MM.1S (cell line): ENCODE data around the gene LTO1.

ENCODE experiments used
- DNase-seq: peaks from one replicate; pipeline ENCODE4 v3.0.0-alpha.2; 2015
- H2AFZ ChIP-seq: fragments of 300-600 bp; sonication (generic); 2 replicates; pipeline ENCODE4 v1.6.0; 2016; ENCODE audit warnings: antibody characterized with exemption, low read length
- H3F3A ChIP-seq: fragments of 300-600 bp; sonication (generic); 2 replicates; pipeline ENCODE4 v1.6.1; 2016; ENCODE audit warnings: mild to moderate bottlenecking, antibody characterized with exemption, low read length, moderate library complexity, mixed read lengths; ENCODE audit not compliant: insufficient read depth
- H3K27ac ChIP-seq: fragments of 300-600 bp; sonication (generic); 2 replicates; pipeline ENCODE4 v1.5.1; 2016; ENCODE audit warnings: mild to moderate bottlenecking, low read length
- H3K27me3 ChIP-seq: fragments of 300-600 bp; sonication (generic); replicated peaks from 2 replicates; pipeline ENCODE4 v1.6.0; 2016; ENCODE audit warnings: low read length; ENCODE audit not compliant: insufficient read depth
- H3K36me3 ChIP-seq: fragments of 300-600 bp; sonication (generic); replicated peaks from 2 replicates; pipeline ENCODE4 v1.6.1; 2016; ENCODE audit warnings: mild to moderate bottlenecking, low read length, mixed read lengths; ENCODE audit not compliant: insufficient read depth
- H3K4me1 ChIP-seq: fragments of 300-600 bp; sonication (generic); 2 replicates; pipeline ENCODE4 v1.6.1; 2016; ENCODE audit warnings: low read length, mixed read lengths
- H3K4me2 ChIP-seq: fragments of 300-600 bp; sonication (generic); 2 replicates; pipeline ENCODE4 v1.6.0; 2016; ENCODE audit warnings: low read depth, low read length
- H3K4me3 ChIP-seq: fragments of 300-600 bp; sonication (generic); 2 replicates; pipeline ENCODE4 v1.5.1; 2016; ENCODE audit warnings: low read length, mixed read lengths
- H3K79me2 ChIP-seq: fragments of 300-600 bp; sonication (generic); 2 replicates; pipeline ENCODE4 v1.6.1; 2016; ENCODE audit warnings: mixed run types, low read length, mixed read lengths
- H3K9ac ChIP-seq: fragments of 300-600 bp; sonication (generic); 2 replicates; pipeline ENCODE4 v1.6.1; 2016; ENCODE audit warnings: low read length, mixed read lengths
- H3K9me2 ChIP-seq: fragments of 300-600 bp; sonication (generic); replicated peaks from 2 replicates; pipeline ENCODE4 v1.6.1; 2016; ENCODE audit warnings: mild to moderate bottlenecking, low read length, mixed read lengths; ENCODE audit not compliant: insufficient read depth
- H3K9me3 ChIP-seq: fragments of 300-600 bp; sonication (generic); replicated peaks from 2 replicates; pipeline ENCODE4 v1.6.1; 2016; ENCODE audit warnings: mild to moderate bottlenecking, low read length, mixed read lengths; ENCODE audit not compliant: insufficient read depth
- H4K20me1 ChIP-seq: fragments of 300-600 bp; sonication (generic); 2 replicates; pipeline ENCODE4 v1.6.1; 2016; ENCODE audit warnings: mild to moderate bottlenecking, low read length, moderate library complexity, mixed read lengths; ENCODE audit not compliant: insufficient read depth
- EZH2 ChIP-seq: fragments of 300-600 bp; sonication (generic); optimal IDR thresholded peaks from 2 replicates; pipeline ENCODE3; 2017; ENCODE audit warnings: low read depth, mild to moderate bottlenecking, antibody characterized with exemption, low read length, mixed read lengths
- EZH2phosphoT487 ChIP-seq: fragments of 300-600 bp; sonication (generic); IDR thresholded peaks from 2 replicates; pipeline ENCODE4 v1.6.1; 2018; ENCODE audit warnings: antibody characterized with exemption, low read length
- TF ChIP-seq, protein P1 (sequence below): fragments of 300-600 bp; sonication (generic); IDR thresholded peaks from 2 replicates; pipeline ENCODE4 v1.5.1; 2016; ENCODE audit warnings: antibody characterized with exemption, low read length, mixed read lengths

The LTO1 gene

DNA sequence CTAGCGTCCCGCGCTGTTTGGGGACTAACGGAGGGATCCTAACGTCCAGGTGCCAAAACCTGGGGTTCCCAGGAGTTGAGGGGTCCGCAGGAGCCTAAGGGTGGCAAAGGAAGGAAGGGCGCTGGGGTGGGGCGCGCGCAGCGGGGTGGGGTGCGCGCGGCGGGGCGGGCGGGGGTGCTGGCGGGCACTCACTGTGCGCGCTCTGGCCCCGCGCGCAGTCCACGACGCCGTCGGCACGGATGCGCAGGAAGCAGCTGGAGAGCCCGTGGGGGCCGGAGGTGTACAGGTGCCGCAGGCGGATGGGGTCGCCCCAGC lies 28.3 kb upstream of the LTO1 start:
- H3K4me3 ChIP-seq = no peak overlapping the region
- H3K79me2 ChIP-seq = no peaks in the 10 kb centered on the region

DNA sequence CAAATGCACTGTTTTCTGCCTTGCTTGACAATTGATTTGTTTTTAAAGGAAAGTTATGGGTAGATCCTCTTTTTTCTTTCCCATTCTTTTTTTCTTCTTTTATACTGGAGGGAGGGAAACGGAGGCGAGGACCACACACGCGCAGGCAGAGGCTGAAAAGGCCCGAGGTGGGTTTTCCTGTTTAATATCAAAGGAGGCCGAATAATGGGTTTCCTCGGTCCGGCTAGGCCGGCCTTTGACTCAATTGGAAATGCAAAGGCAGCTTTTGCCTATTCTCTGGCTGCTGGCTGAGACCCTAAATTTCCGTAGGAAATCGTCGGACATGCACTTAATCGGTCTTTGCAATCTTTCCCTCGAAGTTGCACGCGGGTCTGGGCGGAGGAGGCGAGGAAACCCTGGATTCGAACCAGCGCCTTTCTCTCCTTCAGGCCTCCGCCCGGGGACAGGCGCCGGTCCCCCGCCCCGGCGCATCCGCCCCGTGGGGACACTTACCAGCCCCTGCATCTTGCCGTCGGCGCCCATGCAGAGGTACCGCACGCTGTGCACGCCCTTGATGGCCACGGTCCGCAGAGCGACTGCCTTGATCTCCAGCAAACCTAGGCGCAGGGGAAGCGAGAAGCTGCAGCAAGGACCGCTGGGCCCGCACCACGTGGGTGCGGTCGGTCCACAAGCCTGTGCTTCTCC lies 27.8 kb upstream of the LTO1 start:
- peaks cover 90% of the 10 kb centered on the region for H3K27me3 ChIP-seq
- no peak for TF ChIP-seq EZH2phosphoT487
- TF ChIP-seq, protein P1, sequence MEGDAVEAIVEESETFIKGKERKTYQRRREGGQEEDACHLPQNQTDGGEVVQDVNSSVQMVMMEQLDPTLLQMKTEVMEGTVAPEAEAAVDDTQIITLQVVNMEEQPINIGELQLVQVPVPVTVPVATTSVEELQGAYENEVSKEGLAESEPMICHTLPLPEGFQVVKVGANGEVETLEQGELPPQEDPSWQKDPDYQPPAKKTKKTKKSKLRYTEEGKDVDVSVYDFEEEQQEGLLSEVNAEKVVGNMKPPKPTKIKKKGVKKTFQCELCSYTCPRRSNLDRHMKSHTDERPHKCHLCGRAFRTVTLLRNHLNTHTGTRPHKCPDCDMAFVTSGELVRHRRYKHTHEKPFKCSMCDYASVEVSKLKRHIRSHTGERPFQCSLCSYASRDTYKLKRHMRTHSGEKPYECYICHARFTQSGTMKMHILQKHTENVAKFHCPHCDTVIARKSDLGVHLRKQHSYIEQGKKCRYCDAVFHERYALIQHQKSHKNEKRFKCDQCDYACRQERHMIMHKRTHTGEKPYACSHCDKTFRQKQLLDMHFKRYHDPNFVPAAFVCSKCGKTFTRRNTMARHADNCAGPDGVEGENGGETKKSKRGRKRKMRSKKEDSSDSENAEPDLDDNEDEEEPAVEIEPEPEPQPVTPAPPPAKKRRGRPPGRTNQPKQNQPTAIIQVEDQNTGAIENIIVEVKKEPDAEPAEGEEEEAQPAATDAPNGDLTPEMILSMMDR = no peak
- no peak for TF ChIP-seq EZH2
- H3K4me2 ChIP-seq = no peak overlapping the region
- no peaks in the 10 kb centered on the region for H3K9me2 ChIP-seq
- no peaks in the 10 kb centered on the region for H3K4me1 ChIP-seq
- H3K27ac ChIP-seq = no peak overlapping the region
- H3K4me3 ChIP-seq = no peak overlapping the region
- no peaks in the 10 kb centered on the region for H3K36me3 ChIP-seq
- no peak for DNase-seq
- H3K9me3 ChIP-seq = no peaks in the 10 kb centered on the region
- H3F3A ChIP-seq = no peaks in the 10 kb centered on the region
- H2AFZ ChIP-seq = no peak overlapping the region
- no peaks in the 10 kb centered on the region for H4K20me1 ChIP-seq
- H3K79me2 ChIP-seq = no peaks in the 10 kb centered on the region
- H3K9ac ChIP-seq = no peak overlapping the region

More for the DNA sequence above, 28.3 kb upstream of the LTO1 start:
- DNase-seq = no peak
- Histone ChIP-seq H4K20me1 (no peaks in the 10 kb centered on the region), H3K9ac (no peak overlapping the region), H2AFZ (no peak overlapping the region), H3K36me3 (no peaks in the 10 kb centered on the region), H3K27me3 (peaks cover 90% of the 10 kb centered on the region), H3F3A (no peaks in the 10 kb centered on the region), H3K9me3 (no peaks in the 10 kb centered on the region), H3K4me2 (no peak overlapping the region), H3K9me2 (no peaks in the 10 kb centered on the region), H3K4me1 (no peaks in the 10 kb centered on the region), H3K27ac (no peak overlapping the region)
- TF ChIP-seq EZH2 (no peak), EZH2phosphoT487 (no peak)
- TF ChIP-seq, protein P1 = no peak

DNA sequence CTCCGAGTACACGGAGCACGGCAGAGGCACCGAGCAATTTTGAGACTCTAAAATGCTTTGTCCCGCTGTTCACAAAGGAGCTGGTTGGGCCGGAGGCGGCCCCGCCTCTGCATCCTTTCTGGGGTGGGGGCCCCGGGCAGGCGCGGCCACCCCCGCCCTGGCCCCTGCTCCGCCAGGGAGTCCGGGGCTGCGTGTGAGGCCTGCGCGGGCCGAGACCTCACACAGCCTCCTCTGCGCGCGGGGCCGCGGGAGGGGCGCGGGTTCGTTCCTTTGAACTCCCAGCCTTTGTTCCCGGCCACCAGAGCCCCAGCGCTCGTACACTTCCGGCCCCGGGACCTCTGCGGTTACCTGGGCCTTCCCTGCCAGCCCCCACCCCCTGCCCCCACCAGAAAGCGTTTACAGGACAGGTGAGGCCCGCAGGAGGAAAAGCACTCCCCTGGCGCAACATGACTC lies 27.1 kb upstream of the LTO1 start:
- H3K4me1 ChIP-seq = no peaks in the 10 kb centered on the region
- no peaks in the 10 kb centered on the region for H3K36me3 ChIP-seq
- H3K9me2 ChIP-seq = no peaks in the 10 kb centered on the region
- no peaks in the 10 kb centered on the region for H3K9me3 ChIP-seq
- H3K9ac ChIP-seq = no peak overlapping the region
- TF ChIP-seq EZH2phosphoT487 = no peak
- DNase-seq = no peak
- no peak overlapping the region for H3K4me3 ChIP-seq
- no peak overlapping the region for H2AFZ ChIP-seq
- peaks cover 91% of the 10 kb centered on the region for H3K27me3 ChIP-seq
- H3K27ac ChIP-seq = no peak overlapping the region
- H3K79me2 ChIP-seq = no peaks in the 10 kb centered on the region
- H3F3A ChIP-seq = no peaks in the 10 kb centered on the region
- no peaks in the 10 kb centered on the region for H4K20me1 ChIP-seq
- no peak overlapping the region for H3K4me2 ChIP-seq

DNA sequence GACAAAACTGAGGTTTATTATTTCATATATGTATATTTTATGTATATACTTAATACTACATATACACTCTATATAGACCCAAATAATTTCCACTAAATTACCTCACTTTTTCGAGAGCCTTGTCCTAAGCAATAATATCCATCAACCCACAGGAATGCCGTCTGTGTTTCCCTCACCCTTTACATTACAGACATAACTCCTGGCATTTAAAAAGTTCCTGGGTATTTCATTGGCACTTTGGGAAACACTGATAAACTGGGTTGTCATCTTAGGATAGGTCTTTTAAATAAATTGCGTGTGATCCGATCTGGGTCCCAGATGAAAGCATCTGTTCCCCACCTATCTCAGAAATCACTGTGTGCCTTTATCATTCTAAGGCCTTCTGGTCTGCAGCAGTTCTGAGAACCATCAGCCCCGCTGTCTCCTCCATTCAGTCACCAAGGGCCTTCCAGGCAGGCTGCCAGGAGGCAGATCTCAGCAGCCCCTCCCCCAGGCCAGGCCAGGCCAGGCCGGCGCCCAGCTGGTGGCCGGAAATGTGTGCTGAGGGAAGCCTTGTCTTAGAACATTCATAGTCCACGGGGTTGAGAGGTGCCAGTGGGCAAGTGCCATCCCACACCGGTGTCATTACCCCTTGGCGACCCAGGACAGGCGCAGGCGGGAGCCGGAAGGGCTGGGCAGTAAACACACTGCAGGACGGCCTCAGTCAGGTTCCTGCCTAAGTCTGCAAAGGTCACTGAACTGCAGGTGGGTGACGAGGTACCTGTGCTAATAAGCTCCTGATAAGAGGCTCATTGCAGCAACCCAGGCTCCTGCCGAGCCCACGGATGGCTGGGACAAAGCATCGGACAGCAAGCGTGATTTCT lies 25.4 kb upstream of the LTO1 start:
- Histone ChIP-seq H3K4me3 (no peak overlapping the region), H3K27me3 (peaks cover 92% of the 10 kb centered on the region), H2AFZ (no peak overlapping the region), H3K36me3 (no peaks in the 10 kb centered on the region), H3K79me2 (no peaks in the 10 kb centered on the region), H3K4me2 (no peak overlapping the region), H3K9me3 (no peaks in the 10 kb centered on the region), H4K20me1 (no peaks in the 10 kb centered on the region), H3K27ac (no peak overlapping the region), H3K9me2 (no peaks in the 10 kb centered on the region), H3K9ac (no peak overlapping the region), H3F3A (no peaks in the 10 kb centered on the region), H3K4me1 (no peaks in the 10 kb centered on the region)
- DNase-seq = no peak
- TF ChIP-seq, protein P1 = no peak
- no peak for TF ChIP-seq EZH2phosphoT487
